ENCODE measurements around the gene CADM2.
"Not testable (repeated sequence)": the region's sequence is repeated elsewhere in the genome, so short reads cannot be mapped to it uniquely, and the experiment has no call there.

Gene CADM2

GRCh38 chr3:84958495-84959469 lies at the start of gene CADM2:
CADM2 (plus strand) TSS chr3:84958989.
- peak; percentile 6 for DNase-seq (ENCODE audit: low read depth)

GRCh38 chr3:84918592-84918991 lies 40.2 kb upstream of the CADM2 start:
- DNase-seq (ENCODE audit: low read depth), result not testable (repeated sequence)

- no peak for DNase-seq (ENCODE audit: low read depth)
These were observed 36.1 kb upstream of the CADM2 start for GRCh38 chr3:84922682-84923081.

GRCh38 chr3:84925571-84925970 lies 33.2 kb upstream of the CADM2 start:
- no peak for DNase-seq (ENCODE audit: low read depth)

- DNase-seq (ENCODE audit: low read depth), result no peak
These were observed 15.4 kb upstream of the CADM2 start for GRCh38 chr3:84943379-84943778.

- DNase-seq (ENCODE audit: low read depth), result no peak
These were observed 12.5 kb upstream of the CADM2 start for GRCh38 chr3:84946240-84946639.

GRCh38 chr3:84959470-84960271 lies 882 bp downstream of the CADM2 start:
- no peak for DNase-seq (ENCODE audit: low read depth)

GRCh38 chr3:84960581-84960980 lies 1.8 kb downstream of the CADM2 start:
- DNase-seq (ENCODE audit: low read depth), result no peak

GRCh38 chr3:84961011-84961410 lies 2.2 kb downstream of the CADM2 start:
- DNase-seq (ENCODE audit: low read depth), result no peak

GRCh38 chr3:84961521-84962255 lies 2.9 kb downstream of the CADM2 start:
- no peak for DNase-seq (ENCODE audit: low read depth)

GRCh38 chr3:84962415-84962814 lies 3.6 kb downstream of the CADM2 start:
- no peak for DNase-seq (ENCODE audit: low read depth)

- no peak for DNase-seq (ENCODE audit: low read depth)
These were observed 4.3 kb downstream of the CADM2 start for GRCh38 chr3:84963137-84963536.

GRCh38 chr3:84965141-84965540 lies 6.4 kb downstream of the CADM2 start:
- no peak for DNase-seq (ENCODE audit: low read depth)

- no peak for DNase-seq (ENCODE audit: low read depth)
These were observed 9.2 kb downstream of the CADM2 start for GRCh38 chr3:84967767-84968581.

GRCh38 chr3:84968701-84969235 lies 10.0 kb downstream of the CADM2 start:
- DNase-seq (ENCODE audit: low read depth), result no peak

- DNase-seq (ENCODE audit: low read depth), result no peak
These were observed 15.6 kb downstream of the CADM2 start for GRCh38 chr3:84974347-84974746.

GRCh38 chr3:84977021-84977420 lies 18.2 kb downstream of the CADM2 start:
- DNase-seq (ENCODE audit: low read depth), result no peak

- no peak for DNase-seq (ENCODE audit: low read depth)
These were observed 20.1 kb downstream of the CADM2 start for GRCh38 chr3:84978843-84979242.

GRCh38 chr3:84980011-84980410 lies 21.2 kb downstream of the CADM2 start:
- DNase-seq (ENCODE audit: low read depth), result no peak

GRCh38 chr3:84980456-84980855 lies 21.7 kb downstream of the CADM2 start:
- no peak for DNase-seq (ENCODE audit: low read depth)

- no peak for DNase-seq (ENCODE audit: low read depth)
These were observed 24.7 kb downstream of the CADM2 start for GRCh38 chr3:84983490-84983889.

Measured in activated gamma-delta T cell treated with anti-CD3 and anti-CD28 coated beads, Interleukin-2, amount 50 U/mL, for 16 hours (primary cell).